KBM-7 (cell line): Measurements from ENCODE around the gene SERBP1.
"Not testable (repeated sequence)": the region's sequence is repeated elsewhere in the genome, so short reads cannot be mapped to it uniquely, and the experiment has no call there.

Source experiments
- DNase-seq: peaks from one replicate; pipeline ENCODE4 v3.0.0-alpha.2; 2015
- in situ Hi-C: fragments of 300-500 bp; cut with MboI; formaldehyde crosslinking; loops from 2 replicates; pipeline ENCODE4 v1.14.3; 2020; ENCODE audit warnings: low sequenced_read_pairs, low pct_unique_long_range_greater_than_20kb, mixed read lengths

SERBP1 gene

GRCh38 chr1:67446014-67446413, 15.8 kb upstream of the SERBP1 start:
- in situ Hi-C loops = not testable (repeated sequence)
- DNase-seq = peak; percentile 55

GRCh38 chr1:67441739-67442281, 11.6 kb upstream of the SERBP1 start:
- no peak for DNase-seq
- in situ Hi-C loops = no loop called here

GRCh38 chr1:67441183-67441582, 11.0 kb upstream of the SERBP1 start:
- peak; percentile 59 for DNase-seq
- in situ Hi-C loops = no loop called here

- in situ Hi-C loops = no loop called here
- DNase-seq = no peak
Measured at GRCh38 chr1:67440339-67440738, 10.1 kb upstream of the SERBP1 start.

GRCh38 chr1:67439277-67440029, 9.3 kb upstream of the SERBP1 start:
- DNase-seq = no peak
- in situ Hi-C loops = no loop called here

GRCh38 chr1:67437961-67438360, 7.8 kb upstream of the SERBP1 start:
- no peak for DNase-seq
- in situ Hi-C loops = no loop called here

- DNase-seq = no peak
- in situ Hi-C loops = no loop called here
Measured at GRCh38 chr1:67436511-67437055, 6.4 kb upstream of the SERBP1 start.

GRCh38 chr1:67434491-67434890, 4.3 kb upstream of the SERBP1 start:
- DNase-seq = peak; percentile 18
- in situ Hi-C loops = no loop called here

- in situ Hi-C loops = no loop called here
- DNase-seq = peak; percentile 86
Measured at GRCh38 chr1:67433837-67434236, 3.6 kb upstream of the SERBP1 start.

GRCh38 chr1:67432745-67433144, 2.5 kb upstream of the SERBP1 start:
- DNase-seq = no peak
- in situ Hi-C loops = no loop called here

GRCh38 chr1:67431869-67432578, 1.8 kb upstream of the SERBP1 start:
- DNase-seq = no peak
- in situ Hi-C loops = no loop called here

- in situ Hi-C loops = no loop called here
- DNase-seq = no peak
Measured at GRCh38 chr1:67431156-67431765, 1.1 kb upstream of the SERBP1 start.

- in situ Hi-C loops = no loop called here
- no peak for DNase-seq
Measured at GRCh38 chr1:67429528-67430357, 459 bp downstream of the SERBP1 start.

GRCh38 chr1:67429011-67429527, 1.1 kb downstream of the SERBP1 start:
- in situ Hi-C loops = no loop called here
- peak; percentile 57 for DNase-seq

- in situ Hi-C loops = no loop called here
- DNase-seq = no peak
Measured at GRCh38 chr1:67427947-67428346, 2.3 kb downstream of the SERBP1 start.

GRCh38 chr1:67427465-67427864, 2.7 kb downstream of the SERBP1 start:
- DNase-seq = no peak
- in situ Hi-C loops = no loop called here

GRCh38 chr1:67420835-67421492, 9.2 kb downstream of the SERBP1 start:
- DNase-seq = no peak
- in situ Hi-C loops = no loop called here

GRCh38 chr1:67418839-67419586, 11.2 kb downstream of the SERBP1 start:
- DNase-seq = no peak
- in situ Hi-C loops = no loop called here
